Neural crest cell (in vitro differentiated cells): ENCODE measurements around the gene NT5E. TPM values are rescaled to one million over a fixed set of nuclear protein-coding genes. Genes with fewer than 3 reads are reported as not detected.

Source experiments
- DNase-seq: peaks from one replicate; pipeline ENCODE4 v3.0.0; 2021; ENCODE audit warnings: low read depth, mixed read lengths, low spot score
- H3K27ac Mint-ChIP-seq: one replicate; pipeline ENCODE4 v1.8.0; 2021; ENCODE audit warnings: mild to moderate bottlenecking, mixed read lengths; ENCODE audit not compliant: unreplicated experiment
- H3K27me3 Mint-ChIP-seq: 2 replicates; pipeline ENCODE4 v1.8.0; 2021; ENCODE audit warnings: low read depth, mild to moderate bottlenecking, mixed read lengths
- H3K36me3 Mint-ChIP-seq: 2 replicates; pipeline ENCODE4 v1.8.0; 2021; ENCODE audit warnings: low read depth, mild to moderate bottlenecking, mixed read lengths
- H3K4me1 Mint-ChIP-seq: 2 replicates; pipeline ENCODE4 v1.8.0; 2021; ENCODE audit warnings: mixed read lengths
- H3K4me3 Mint-ChIP-seq: one replicate; pipeline ENCODE4 v1.8.0; 2021; ENCODE audit warnings: mild to moderate bottlenecking, mixed read lengths
- H3K9me3 Mint-ChIP-seq: 2 replicates; pipeline ENCODE4 v1.8.0; 2021; ENCODE audit warnings: mixed read lengths
- CTCF ChIP-seq: fragments of 200-600 bp; sonication (generic); conservative IDR thresholded peaks from 2 replicates; pipeline ENCODE4 v1.5.0; 2021; ENCODE audit warnings: antibody characterized with exemption, mild to moderate bottlenecking
- total RNA-seq: library from RNA; stranded (reverse); gene quantifications from 2 replicates; pipeline ENCODE4 v1.2.1, GENCODE V29; 2021

The NT5E gene
- total RNA-seq, 1 donor from 2014 or later = 0.28 TPM

- Mint-ChIP-seq H3K27ac (no peak overlapping the region), H3K4me1 (peaks cover 7% of the 10 kb centered on the region), H3K27me3 (peaks cover 11% of the 10 kb centered on the region), H3K9me3 (no peaks in the 10 kb centered on the region), H3K36me3 (no peaks in the 10 kb centered on the region), H3K4me3 (no peak overlapping the region)
- no peak for DNase-seq
- TF ChIP-seq CTCF = no peak
Observed at GRCh38 chr6:85462673-85463072, 12.8 kb downstream of the NT5E start.

DNA sequence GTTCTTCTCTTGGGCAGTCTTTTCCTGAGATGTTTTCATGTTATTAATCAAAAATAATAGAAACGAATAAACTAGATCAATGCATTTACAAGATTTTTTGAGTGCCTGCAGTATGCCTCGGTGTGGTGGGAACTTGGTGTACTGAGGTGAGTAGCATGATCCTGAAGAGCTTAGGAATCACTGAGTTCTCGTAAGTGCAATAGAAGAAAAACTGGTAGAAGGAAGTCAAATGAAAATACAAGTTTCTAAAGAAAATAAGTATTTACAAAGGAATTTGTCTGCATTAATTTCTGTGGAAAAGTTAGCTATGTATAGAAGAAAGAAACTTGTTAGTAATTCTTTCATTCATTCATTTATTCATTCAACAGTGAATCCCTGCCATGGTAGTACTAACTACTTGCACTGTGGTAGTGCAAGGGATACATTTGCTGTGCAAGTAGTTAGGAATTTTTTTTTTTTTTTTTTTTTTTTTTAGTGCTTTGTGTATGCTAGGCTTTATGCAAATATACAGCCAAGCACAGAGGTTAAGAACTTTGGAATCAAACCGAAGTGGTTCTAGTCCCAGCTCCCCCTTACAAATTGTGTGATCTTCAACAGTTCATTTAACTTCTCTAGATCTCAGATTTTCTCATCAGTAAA is 13.9 kb downstream of the NT5E start:
- peaks cover 4% of the 10 kb centered on the region for H3K27me3 Mint-ChIP-seq
- H3K27ac Mint-ChIP-seq = no peak overlapping the region

GRCh38 chr6:85464260-85464644 is 14.4 kb downstream of the NT5E start:
- peaks cover 3% of the 10 kb centered on the region for H3K27me3 Mint-ChIP-seq
- no peak for TF ChIP-seq CTCF
- DNase-seq = no peak
- no peaks in the 10 kb centered on the region for H3K9me3 Mint-ChIP-seq
- no peak overlapping the region for H3K4me3 Mint-ChIP-seq
- H3K36me3 Mint-ChIP-seq = no peaks in the 10 kb centered on the region
- H3K4me1 Mint-ChIP-seq = peaks cover 7% of the 10 kb centered on the region
- no peak overlapping the region for H3K27ac Mint-ChIP-seq

More for the DNA sequence above, 13.9 kb downstream of the NT5E start:
- H3K36me3 Mint-ChIP-seq = no peaks in the 10 kb centered on the region
- no peak for DNase-seq
- peaks cover 7% of the 10 kb centered on the region for H3K4me1 Mint-ChIP-seq
- TF ChIP-seq CTCF = no peak
- no peaks in the 10 kb centered on the region for H3K9me3 Mint-ChIP-seq
- no peak overlapping the region for H3K4me3 Mint-ChIP-seq

DNA sequence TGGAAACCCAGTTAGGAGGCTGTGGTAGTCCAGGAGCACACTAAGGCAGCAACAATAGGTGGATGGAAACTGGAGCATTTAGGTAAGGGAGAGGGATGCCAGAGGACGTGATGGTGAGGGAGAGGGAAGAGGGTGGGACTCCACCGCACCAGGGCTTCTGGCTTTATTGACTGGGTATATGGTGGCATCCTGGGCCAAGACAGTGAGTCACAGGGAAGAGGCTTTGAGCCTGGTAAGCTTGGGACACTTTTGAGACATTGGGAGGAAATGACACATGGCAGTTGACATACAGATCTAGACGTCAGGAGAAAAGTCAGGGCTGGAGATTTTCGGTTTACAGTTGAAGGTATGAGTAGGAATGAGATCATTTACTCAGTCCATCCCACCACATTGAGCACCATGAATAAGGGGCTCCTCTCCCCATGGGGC is 14.9 kb downstream of the NT5E start:
- peaks cover 7% of the 10 kb centered on the region for H3K4me1 Mint-ChIP-seq
- no peak for TF ChIP-seq CTCF

DNA sequence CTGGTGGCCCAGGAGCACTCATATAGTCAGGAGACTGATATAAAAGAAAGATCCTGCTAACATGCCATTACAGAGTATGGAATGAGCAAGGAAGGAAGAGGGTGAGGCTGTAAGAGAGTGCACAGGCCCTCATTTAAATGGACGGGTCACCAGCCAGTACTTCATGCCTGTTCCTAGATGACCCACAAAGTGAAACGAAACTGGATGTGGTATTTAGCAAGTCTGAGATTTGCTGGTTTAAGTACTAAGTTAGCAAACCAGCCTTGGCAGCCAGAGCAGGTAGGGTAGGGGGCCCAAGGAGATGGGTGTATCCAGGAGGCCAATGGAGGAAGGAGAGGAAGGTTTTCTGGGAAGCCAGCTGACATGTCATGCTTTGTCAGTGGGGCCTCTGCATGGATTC is 15.9 kb downstream of the NT5E start:
- Mint-ChIP-seq H3K27ac (no peak overlapping the region), H3K4me3 (no peak overlapping the region), H3K9me3 (no peaks in the 10 kb centered on the region), H3K27me3 (no peaks in the 10 kb centered on the region), H3K4me1 (peaks cover 3% of the 10 kb centered on the region), H3K36me3 (no peaks in the 10 kb centered on the region)
- TF ChIP-seq CTCF = no peak
- DNase-seq = no peak

More for the DNA sequence above, 14.9 kb downstream of the NT5E start:
- no peaks in the 10 kb centered on the region for H3K27me3 Mint-ChIP-seq
- no peaks in the 10 kb centered on the region for H3K9me3 Mint-ChIP-seq
- no peak overlapping the region for H3K27ac Mint-ChIP-seq
- no peak overlapping the region for H3K4me3 Mint-ChIP-seq
- DNase-seq = no peak
- H3K36me3 Mint-ChIP-seq = no peaks in the 10 kb centered on the region
